HepG2 (cell line): ENCODE measurements around the gene FMN2.

Source experiments
- PHF20 ChIP-seq: sonication (generic); formaldehyde crosslinking; IDR thresholded peaks from 2 replicates; pipeline ENCODE4 v1.5.0; 2020; ENCODE audit warnings: mild to moderate bottlenecking, missing genetic modification reagents
- PHF21A ChIP-seq: sonication (generic); formaldehyde crosslinking; IDR thresholded peaks from 2 replicates; pipeline ENCODE4 v1.5.0; 2020; ENCODE audit warnings: mild to moderate bottlenecking, missing genetic modification reagents
- POLR2A ChIP-seq, 2 experiments: IDR thresholded peaks; 2 replicates each; pipeline ENCODE4 v1.6.1; 2011; ENCODE audit warnings: low read depth in 2 of 2, low read length in 2 of 2, mild to moderate bottlenecking in 1 of 2, moderate library complexity in 1 of 2; ENCODE audit not compliant: insufficient read depth in 1 of 2
- RFX5 ChIP-seq: IDR thresholded peaks from 2 replicates; pipeline ENCODE4 v1.6.1; 2011; ENCODE audit warnings: low read depth, low read length, improper control_type of control experiment
- SRSF4 ChIP-seq: fragments of 200-400 bp; formaldehyde crosslinking; IDR thresholded peaks from one replicate; pipeline ENCODE4 v1.6.1; 2018; ENCODE audit warnings: mild to moderate bottlenecking, low read depth, low read length, moderate library complexity; ENCODE audit not compliant: poor library complexity, severe bottlenecking
- ZMAT5 ChIP-seq: sonication (generic); formaldehyde crosslinking; IDR thresholded peaks from 2 replicates; pipeline ENCODE4 v1.5.0; 2020; ENCODE audit warnings: mild to moderate bottlenecking, low read depth, missing genetic modification reagents, borderline replicate concordance
- ZNF431 ChIP-seq: sonication (generic); formaldehyde crosslinking; IDR thresholded peaks from 2 replicates; pipeline ENCODE4 v1.9.0; 2022; ENCODE audit warnings: missing genetic modification reagents, low read depth, mild to moderate bottlenecking, borderline replicate concordance
- ZNF768 ChIP-seq: sonication (generic); formaldehyde crosslinking; IDR thresholded peaks from 2 replicates; pipeline ENCODE4 v1.4.0; 2020; ENCODE audit warnings: missing genetic modification reagents
- TF ChIP-seq, protein P1 (sequence below): conservative IDR thresholded peaks from 2 replicates; pipeline ENCODE4 v1.6.1; 2018; ENCODE audit warnings: missing genetic modification reagents
- TF ChIP-seq, protein P2 (sequence below), 2 experiments: IDR thresholded peaks; 2 replicates each; pipeline ENCODE4 v1.6.1; 2011 to 2012; ENCODE audit warnings: low read length in 2 of 2, borderline replicate concordance in 1 of 2, low read depth in 1 of 2, mild to moderate bottlenecking in 1 of 2, moderate library complexity in 1 of 2
- TF ChIP-seq, protein P3 (sequence below), 2 experiments: fragments of 450-650 bp in 1 of 2; sonication (generic) in 1 of 2; formaldehyde crosslinking in 1 of 2; IDR thresholded peaks; 2 replicates each; pipeline versions ENCODE4 v1.6.1 to v1.8.0; 2016 to 2022; ENCODE audit warnings: antibody characterized with exemption in 1 of 2, mild to moderate bottlenecking in 1 of 2, missing genetic modification reagents in 1 of 2

DNA sequence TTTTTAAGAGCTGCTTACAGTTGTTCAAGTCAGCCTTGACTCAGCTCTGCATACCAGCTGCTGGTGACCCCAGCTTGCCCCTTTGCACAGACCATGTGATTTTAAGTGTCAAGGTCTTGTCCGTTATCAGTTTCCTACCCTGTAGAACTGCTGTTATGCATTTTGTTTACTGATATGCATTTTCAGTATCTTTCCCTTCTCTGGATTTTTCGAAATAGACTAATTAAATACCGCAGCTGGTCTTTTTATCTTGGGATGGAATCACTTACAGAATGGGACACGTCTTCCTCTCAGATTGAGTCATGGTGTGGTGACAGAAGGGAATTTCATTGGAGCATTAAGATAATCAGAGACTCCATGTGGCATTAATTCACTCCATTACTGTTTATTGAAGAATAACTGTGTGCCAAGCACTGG lies 145.6 kb downstream of the FMN2 start:
- TF ChIP-seq POLR2A (IDR thresholded peaks at IDR 0.05; ENCODE audit: insufficient read depth in 1 of 2, low read depth in 2 of 2, low read length in 2 of 2) (no peak), ZMAT5 (CRISPR knock-in tag) (no peak), ZNF431 (CRISPR knock-in tag) (no peak), SRSF4 (no peak), ZNF768 (no peak), PHF20 (CRISPR knock-in tag) (no peak), RFX5 (no peak), PHF21A (no peak)
- TF ChIP-seq, protein P1, sequence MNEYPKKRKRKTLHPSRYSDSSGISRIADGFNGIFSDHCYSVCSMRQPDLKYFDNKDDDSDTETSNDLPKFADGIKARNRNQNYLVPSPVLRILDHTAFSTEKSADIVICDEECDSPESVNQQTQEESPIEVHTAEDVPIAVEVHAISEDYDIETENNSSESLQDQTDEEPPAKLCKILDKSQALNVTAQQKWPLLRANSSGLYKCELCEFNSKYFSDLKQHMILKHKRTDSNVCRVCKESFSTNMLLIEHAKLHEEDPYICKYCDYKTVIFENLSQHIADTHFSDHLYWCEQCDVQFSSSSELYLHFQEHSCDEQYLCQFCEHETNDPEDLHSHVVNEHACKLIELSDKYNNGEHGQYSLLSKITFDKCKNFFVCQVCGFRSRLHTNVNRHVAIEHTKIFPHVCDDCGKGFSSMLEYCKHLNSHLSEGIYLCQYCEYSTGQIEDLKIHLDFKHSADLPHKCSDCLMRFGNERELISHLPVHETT = no peak
- TF ChIP-seq, protein P2, sequence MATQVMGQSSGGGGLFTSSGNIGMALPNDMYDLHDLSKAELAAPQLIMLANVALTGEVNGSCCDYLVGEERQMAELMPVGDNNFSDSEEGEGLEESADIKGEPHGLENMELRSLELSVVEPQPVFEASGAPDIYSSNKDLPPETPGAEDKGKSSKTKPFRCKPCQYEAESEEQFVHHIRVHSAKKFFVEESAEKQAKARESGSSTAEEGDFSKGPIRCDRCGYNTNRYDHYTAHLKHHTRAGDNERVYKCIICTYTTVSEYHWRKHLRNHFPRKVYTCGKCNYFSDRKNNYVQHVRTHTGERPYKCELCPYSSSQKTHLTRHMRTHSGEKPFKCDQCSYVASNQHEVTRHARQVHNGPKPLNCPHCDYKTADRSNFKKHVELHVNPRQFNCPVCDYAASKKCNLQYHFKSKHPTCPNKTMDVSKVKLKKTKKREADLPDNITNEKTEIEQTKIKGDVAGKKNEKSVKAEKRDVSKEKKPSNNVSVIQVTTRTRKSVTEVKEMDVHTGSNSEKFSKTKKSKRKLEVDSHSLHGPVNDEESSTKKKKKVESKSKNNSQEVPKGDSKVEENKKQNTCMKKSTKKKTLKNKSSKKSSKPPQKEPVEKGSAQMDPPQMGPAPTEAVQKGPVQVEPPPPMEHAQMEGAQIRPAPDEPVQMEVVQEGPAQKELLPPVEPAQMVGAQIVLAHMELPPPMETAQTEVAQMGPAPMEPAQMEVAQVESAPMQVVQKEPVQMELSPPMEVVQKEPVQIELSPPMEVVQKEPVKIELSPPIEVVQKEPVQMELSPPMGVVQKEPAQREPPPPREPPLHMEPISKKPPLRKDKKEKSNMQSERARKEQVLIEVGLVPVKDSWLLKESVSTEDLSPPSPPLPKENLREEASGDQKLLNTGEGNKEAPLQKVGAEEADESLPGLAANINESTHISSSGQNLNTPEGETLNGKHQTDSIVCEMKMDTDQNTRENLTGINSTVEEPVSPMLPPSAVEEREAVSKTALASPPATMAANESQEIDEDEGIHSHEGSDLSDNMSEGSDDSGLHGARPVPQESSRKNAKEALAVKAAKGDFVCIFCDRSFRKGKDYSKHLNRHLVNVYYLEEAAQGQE (IDR thresholded peaks at IDR 0.05; ENCODE audit: borderline replicate concordance in 1 of 2, low read depth in 1 of 2, low read length in 2 of 2) = no peak
- TF ChIP-seq, protein P3, sequence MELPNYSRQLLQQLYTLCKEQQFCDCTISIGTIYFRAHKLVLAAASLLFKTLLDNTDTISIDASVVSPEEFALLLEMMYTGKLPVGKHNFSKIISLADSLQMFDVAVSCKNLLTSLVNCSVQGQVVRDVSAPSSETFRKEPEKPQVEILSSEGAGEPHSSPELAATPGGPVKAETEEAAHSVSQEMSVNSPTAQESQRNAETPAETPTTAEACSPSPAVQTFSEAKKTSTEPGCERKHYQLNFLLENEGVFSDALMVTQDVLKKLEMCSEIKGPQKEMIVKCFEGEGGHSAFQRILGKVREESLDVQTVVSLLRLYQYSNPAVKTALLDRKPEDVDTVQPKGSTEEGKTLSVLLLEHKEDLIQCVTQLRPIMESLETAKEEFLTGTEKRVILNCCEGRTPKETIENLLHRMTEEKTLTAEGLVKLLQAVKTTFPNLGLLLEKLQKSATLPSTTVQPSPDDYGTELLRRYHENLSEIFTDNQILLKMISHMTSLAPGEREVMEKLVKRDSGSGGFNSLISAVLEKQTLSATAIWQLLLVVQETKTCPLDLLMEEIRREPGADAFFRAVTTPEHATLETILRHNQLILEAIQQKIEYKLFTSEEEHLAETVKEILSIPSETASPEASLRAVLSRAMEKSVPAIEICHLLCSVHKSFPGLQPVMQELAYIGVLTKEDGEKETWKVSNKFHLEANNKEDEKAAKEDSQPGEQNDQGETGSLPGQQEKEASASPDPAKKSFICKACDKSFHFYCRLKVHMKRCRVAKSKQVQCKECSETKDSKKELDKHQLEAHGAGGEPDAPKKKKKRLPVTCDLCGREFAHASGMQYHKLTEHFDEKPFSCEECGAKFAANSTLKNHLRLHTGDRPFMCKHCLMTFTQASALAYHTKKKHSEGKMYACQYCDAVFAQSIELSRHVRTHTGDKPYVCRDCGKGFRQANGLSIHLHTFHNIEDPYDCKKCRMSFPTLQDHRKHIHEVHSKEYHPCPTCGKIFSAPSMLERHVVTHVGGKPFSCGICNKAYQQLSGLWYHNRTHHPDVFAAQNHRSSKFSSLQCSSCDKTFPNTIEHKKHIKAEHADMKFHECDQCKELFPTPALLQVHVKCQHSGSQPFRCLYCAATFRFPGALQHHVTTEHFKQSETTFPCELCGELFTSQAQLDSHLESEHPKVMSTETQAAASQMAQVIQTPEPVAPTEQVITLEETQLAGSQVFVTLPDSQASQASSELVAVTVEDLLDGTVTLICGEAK (IDR thresholded peaks at IDR 0.05) = no peak
- TF ChIP-seq, protein P3 (CRISPR knock-in tag; IDR thresholded peaks at IDR 0.05) = no peak
